Endothelial cell of umbilical vein (primary cell): Measurements from ENCODE around the gene SHCBP1L.

Experiments used
- CTCF ChIP-seq, 2 donors: IDR thresholded peaks; 1 replicate in 1 of 2; 2 replicates in 1 of 2; pipeline ENCODE4 v1.5.1; 2011; ENCODE audit warnings: low read length in 2 of 2, mild to moderate bottlenecking in 2 of 2, moderate library complexity in 2 of 2, control low read depth in 1 of 2, inconsistent platforms in 1 of 2, low read depth in 1 of 2; ENCODE audit not compliant: insufficient read depth in 1 of 2; ENCODE audit errors: extremely low read depth in 1 of 2
- EZH2 ChIP-seq: IDR thresholded peaks from 2 replicates; pipeline ENCODE4 v1.6.1; 2012; ENCODE audit warnings: borderline replicate concordance, low read depth, mild to moderate bottlenecking, moderate library complexity, low read length, inconsistent platforms; ENCODE audit not compliant: severe bottlenecking
- FOS ChIP-seq: IDR thresholded peaks from 2 replicates; pipeline ENCODE4 v1.6.1; 2011; ENCODE audit warnings: mild to moderate bottlenecking, low read length, moderate library complexity, borderline replicate concordance; ENCODE audit not compliant: insufficient read depth
- GATA2 ChIP-seq: IDR thresholded peaks from 2 replicates; pipeline ENCODE4 v1.7.0; 2011; ENCODE audit warnings: low read depth, mild to moderate bottlenecking, moderate library complexity, mixed read lengths, low read length; ENCODE audit not compliant: insufficient read length, insufficient read depth
- POLR2A ChIP-seq: IDR thresholded peaks from 2 replicates; pipeline ENCODE4 v1.6.1; 2012; ENCODE audit warnings: low read depth, mild to moderate bottlenecking, control low read depth, low read length

GRCh38 chr1:182985876-182986275 lies 32.9 kb upstream of the SHCBP1L start:
- no peak for TF ChIP-seq CTCF (IDR thresholded peaks at IDR 0.05; ENCODE audit: extremely low read depth in 1 of 2, insufficient read depth in 1 of 2, low read depth in 1 of 2, low read length in 2 of 2)
- TF ChIP-seq FOS, result no peak
- no peak for TF ChIP-seq POLR2A
- no peak for TF ChIP-seq GATA2
- no peak for TF ChIP-seq EZH2
